ENCODE results near the gene APOB. TPM values are rescaled to one million over a fixed set of nuclear protein-coding genes. Genes with fewer than 3 reads are reported as not detected.

Gene APOB
- total and polyA plus RNA-seq, 2 of the 13 experiments (the other 11 are each of a cell fraction or from before 2014, with no cell fraction given) = 1,569 to 2,515 TPM

GRCh38 chr2:21041943-21042707, 1.7 kb downstream of the APOB start (continued):
- no peak for TF ChIP-seq ATF7 (IDR thresholded peaks at IDR 0.05)
- peak; percentile 82; the same call in 1 of the 2 replicates for TF ChIP-seq ATF7 (CRISPR knock-in tag; IDR thresholded peaks at IDR 0.05)
- no peak for TF ChIP-seq GABPA (IDR thresholded peaks at IDR 0.05; ENCODE audit: low read depth, low read length)
- no peak; the same call in 1 of the 2 replicates for TF ChIP-seq GABPA (CRISPR knock-in tag; IDR thresholded peaks at IDR 0.05; ENCODE audit: low read depth)
- TF ChIP-seq, protein P1, sequence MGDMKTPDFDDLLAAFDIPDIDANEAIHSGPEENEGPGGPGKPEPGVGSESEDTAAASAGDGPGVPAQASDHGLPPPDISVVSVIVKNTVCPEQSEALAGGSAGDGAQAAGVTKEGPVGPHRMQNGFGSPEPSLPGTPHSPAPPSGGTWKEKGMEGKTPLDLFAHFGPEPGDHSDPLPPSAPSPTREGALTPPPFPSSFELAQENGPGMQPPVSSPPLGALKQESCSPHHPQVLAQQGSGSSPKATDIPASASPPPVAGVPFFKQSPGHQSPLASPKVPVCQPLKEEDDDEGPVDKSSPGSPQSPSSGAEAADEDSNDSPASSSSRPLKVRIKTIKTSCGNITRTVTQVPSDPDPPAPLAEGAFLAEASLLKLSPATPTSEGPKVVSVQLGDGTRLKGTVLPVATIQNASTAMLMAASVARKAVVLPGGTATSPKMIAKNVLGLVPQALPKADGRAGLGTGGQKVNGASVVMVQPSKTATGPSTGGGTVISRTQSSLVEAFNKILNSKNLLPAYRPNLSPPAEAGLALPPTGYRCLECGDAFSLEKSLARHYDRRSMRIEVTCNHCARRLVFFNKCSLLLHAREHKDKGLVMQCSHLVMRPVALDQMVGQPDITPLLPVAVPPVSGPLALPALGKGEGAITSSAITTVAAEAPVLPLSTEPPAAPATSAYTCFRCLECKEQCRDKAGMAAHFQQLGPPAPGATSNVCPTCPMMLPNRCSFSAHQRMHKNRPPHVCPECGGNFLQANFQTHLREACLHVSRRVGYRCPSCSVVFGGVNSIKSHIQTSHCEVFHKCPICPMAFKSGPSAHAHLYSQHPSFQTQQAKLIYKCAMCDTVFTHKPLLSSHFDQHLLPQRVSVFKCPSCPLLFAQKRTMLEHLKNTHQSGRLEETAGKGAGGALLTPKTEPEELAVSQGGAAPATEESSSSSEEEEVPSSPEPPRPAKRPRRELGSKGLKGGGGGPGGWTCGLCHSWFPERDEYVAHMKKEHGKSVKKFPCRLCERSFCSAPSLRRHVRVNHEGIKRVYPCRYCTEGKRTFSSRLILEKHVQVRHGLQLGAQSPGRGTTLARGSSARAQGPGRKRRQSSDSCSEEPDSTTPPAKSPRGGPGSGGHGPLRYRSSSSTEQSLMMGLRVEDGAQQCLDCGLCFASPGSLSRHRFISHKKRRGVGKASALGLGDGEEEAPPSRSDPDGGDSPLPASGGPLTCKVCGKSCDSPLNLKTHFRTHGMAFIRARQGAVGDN (CRISPR knock-in tag; IDR thresholded peaks at IDR 0.05) = peak; percentile 67
- TF ChIP-seq, protein P2, sequence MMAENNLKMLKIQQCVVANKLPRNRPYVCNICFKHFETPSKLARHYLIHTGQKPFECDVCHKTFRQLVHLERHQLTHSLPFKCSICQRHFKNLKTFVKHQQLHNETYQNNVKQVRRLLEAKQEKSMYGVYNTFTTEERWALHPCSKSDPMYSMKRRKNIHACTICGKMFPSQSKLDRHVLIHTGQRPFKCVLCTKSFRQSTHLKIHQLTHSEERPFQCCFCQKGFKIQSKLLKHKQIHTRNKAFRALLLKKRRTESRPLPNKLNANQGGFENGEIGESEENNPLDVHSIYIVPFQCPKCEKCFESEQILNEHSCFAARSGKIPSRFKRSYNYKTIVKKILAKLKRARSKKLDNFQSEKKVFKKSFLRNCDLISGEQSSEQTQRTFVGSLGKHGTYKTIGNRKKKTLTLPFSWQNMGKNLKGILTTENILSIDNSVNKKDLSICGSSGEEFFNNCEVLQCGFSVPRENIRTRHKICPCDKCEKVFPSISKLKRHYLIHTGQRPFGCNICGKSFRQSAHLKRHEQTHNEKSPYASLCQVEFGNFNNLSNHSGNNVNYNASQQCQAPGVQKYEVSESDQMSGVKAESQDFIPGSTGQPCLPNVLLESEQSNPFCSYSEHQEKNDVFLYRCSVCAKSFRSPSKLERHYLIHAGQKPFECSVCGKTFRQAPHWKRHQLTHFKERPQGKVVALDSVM (CRISPR knock-in tag; IDR thresholded peaks at IDR 0.05) = peak; percentile 59
- TF ChIP-seq ZNF629 (CRISPR knock-in tag; conservative IDR thresholded peaks at IDR 0.05) = no peak; the same call in 1 of the 2 replicates
- no peak for TF ChIP-seq ZNF776 (CRISPR knock-in tag; IDR thresholded peaks at IDR 0.05)
- TF ChIP-seq, protein P3, sequence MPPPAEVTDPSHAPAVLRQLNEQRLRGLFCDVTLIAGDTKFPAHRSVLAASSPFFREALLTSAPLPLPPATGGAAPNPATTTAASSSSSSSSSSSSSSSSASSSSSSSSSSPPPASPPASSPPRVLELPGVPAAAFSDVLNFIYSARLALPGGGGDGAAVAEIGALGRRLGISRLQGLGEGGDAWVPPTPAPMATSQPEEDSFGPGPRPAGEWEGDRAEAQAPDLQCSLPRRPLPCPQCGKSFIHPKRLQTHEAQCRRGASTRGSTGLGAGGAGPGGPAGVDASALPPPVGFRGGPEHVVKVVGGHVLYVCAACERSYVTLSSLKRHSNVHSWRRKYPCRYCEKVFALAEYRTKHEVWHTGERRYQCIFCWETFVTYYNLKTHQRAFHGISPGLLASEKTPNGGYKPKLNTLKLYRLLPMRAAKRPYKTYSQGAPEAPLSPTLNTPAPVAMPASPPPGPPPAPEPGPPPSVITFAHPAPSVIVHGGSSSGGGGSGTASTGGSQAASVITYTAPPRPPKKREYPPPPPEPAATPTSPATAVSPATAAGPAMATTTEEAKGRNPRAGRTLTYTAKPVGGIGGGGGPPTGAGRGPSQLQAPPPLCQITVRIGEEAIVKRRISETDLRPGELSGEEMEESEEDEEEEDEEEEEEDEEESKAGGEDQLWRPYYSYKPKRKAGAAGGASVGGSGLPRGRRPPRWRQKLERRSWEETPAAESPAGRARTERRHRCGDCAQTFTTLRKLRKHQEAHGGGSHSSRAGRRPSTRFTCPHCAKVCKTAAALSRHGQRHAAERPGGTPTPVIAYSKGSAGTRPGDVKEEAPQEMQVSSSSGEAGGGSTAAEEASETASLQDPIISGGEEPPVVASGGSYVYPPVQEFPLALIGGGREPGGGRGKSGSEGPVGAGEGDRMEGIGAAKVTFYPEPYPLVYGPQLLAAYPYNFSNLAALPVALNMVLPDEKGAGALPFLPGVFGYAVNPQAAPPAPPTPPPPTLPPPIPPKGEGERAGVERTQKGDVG (CRISPR knock-in tag; IDR thresholded peaks at IDR 0.05; ENCODE audit: borderline replicate concordance) = peak; percentile 63; the same call in 1 of the 2 replicates
- TF ChIP-seq MTA1 (CRISPR knock-in tag; IDR thresholded peaks at IDR 0.05; ENCODE audit: borderline replicate concordance) = peak; percentile 65; the same call in 1 of the 2 replicates
- TF ChIP-seq KLF11 (CRISPR knock-in tag; IDR thresholded peaks at IDR 0.05) = no peak; the same call in 1 of the 2 replicates
- TF ChIP-seq ZNF552 (CRISPR knock-in tag; IDR thresholded peaks at IDR 0.05; ENCODE audit: borderline replicate concordance) = no peak
- TF ChIP-seq, protein P4, sequence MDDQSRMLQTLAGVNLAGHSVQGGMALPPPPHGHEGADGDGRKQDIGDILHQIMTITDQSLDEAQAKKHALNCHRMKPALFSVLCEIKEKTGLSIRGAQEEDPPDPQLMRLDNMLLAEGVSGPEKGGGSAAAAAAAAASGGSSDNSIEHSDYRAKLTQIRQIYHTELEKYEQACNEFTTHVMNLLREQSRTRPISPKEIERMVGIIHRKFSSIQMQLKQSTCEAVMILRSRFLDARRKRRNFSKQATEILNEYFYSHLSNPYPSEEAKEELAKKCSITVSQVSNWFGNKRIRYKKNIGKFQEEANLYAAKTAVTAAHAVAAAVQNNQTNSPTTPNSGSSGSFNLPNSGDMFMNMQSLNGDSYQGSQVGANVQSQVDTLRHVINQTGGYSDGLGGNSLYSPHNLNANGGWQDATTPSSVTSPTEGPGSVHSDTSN (CRISPR knock-in tag; IDR thresholded peaks at IDR 0.05; ENCODE audit: borderline replicate concordance) = peak; percentile 75; the same call in 1 of the 2 replicates
- no peak for TF ChIP-seq NBN (conservative IDR thresholded peaks at IDR 0.05)
- TF ChIP-seq, protein P5, sequence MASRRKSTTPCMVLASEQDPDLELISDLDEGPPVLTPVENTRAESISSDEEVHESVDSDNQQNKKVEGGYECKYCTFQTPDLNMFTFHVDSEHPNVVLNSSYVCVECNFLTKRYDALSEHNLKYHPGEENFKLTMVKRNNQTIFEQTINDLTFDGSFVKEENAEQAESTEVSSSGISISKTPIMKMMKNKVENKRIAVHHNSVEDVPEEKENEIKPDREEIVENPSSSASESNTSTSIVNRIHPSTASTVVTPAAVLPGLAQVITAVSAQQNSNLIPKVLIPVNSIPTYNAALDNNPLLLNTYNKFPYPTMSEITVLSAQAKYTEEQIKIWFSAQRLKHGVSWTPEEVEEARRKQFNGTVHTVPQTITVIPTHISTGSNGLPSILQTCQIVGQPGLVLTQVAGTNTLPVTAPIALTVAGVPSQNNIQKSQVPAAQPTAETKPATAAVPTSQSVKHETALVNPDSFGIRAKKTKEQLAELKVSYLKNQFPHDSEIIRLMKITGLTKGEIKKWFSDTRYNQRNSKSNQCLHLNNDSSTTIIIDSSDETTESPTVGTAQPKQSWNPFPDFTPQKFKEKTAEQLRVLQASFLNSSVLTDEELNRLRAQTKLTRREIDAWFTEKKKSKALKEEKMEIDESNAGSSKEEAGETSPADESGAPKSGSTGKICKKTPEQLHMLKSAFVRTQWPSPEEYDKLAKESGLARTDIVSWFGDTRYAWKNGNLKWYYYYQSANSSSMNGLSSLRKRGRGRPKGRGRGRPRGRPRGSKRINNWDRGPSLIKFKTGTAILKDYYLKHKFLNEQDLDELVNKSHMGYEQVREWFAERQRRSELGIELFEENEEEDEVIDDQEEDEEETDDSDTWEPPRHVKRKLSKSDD (CRISPR knock-in tag; IDR thresholded peaks at IDR 0.05; ENCODE audit: low read depth) = peak; percentile 81

Data from HepG2 (cell line).